HG03432 (cell line): ENCODE data around the gene ACSM6.
"Not testable (repeated sequence)": the region's sequence is repeated elsewhere in the genome, so short reads cannot be mapped to it uniquely, and the experiment has no call there.

ENCODE experiments used
- ATAC-seq: cut with Tn5 transposase; IDR thresholded peaks from one replicate; pipeline ENCODE4 v1.9.1; 2021; ENCODE audit warnings: mild to moderate bottlenecking, moderate library complexity; ENCODE audit not compliant: unreplicated experiment

The ACSM6 gene

GRCh38 chr10:95214369-95214768 lies 20.3 kb downstream of the ACSM6 start:
- ATAC-seq = no peak

DNA sequence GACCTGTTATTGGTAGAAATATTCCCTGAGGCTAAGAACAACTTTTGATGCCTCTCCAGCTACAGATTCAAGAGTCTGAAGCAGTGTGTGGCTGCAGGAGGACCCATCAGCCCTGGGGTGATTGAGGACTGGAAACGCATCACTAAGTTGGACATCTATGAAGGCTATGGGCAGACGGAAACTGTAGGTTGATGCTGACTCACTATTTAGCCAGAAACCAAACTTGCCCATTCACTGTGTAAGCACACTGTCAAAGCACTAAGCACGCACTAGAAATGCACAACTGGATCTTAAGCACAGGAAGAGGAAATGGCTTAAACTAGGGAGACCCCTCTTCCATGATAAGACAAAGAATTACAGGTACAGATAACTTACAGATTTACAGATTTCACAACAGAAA lies 20.8 kb downstream of the ACSM6 start:
- peak; percentile 51 for ATAC-seq

DNA sequence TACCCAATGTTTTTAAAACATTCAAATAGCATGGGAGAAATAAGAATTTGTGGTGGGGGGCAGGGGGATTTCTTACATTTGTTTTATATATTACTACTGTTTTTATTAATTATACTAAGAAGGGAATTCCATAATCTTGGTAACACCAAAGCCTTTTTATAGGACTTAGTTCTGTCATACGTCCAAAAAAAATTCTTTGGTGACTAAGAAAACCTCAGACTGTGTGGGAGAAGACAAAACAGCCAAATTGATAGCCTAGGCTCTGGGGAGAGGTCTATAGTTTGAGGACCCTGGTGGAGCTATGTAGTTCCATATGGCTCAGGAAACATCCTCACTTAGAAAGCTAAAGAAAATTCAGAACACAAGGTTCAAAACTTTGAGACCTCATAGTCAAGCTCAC lies 23.4 kb downstream of the ACSM6 start:
- no peak for ATAC-seq

GRCh38 chr10:95220539-95220938 lies 26.5 kb downstream of the ACSM6 start:
- no peak for ATAC-seq

DNA sequence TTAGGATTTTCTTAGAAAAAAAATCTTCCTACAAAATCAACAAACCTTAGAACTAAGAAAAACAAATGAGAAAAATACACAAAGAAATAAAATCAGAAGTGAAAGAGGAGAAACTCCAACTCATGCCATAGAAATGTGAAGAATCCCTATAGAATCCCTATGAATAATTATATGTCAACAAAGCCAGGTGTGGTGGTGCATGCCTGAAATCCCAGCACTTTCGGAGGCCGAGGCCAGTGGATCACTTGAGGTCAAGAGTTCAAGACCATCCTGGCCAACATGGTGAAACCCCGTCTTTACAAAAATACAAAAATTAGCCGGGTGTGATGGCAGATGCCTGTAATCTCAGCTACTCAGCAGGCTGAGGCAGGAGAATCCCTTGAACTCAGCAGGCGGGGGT lies 27.1 kb downstream of the ACSM6 start:
- ATAC-seq = no peak

DNA sequence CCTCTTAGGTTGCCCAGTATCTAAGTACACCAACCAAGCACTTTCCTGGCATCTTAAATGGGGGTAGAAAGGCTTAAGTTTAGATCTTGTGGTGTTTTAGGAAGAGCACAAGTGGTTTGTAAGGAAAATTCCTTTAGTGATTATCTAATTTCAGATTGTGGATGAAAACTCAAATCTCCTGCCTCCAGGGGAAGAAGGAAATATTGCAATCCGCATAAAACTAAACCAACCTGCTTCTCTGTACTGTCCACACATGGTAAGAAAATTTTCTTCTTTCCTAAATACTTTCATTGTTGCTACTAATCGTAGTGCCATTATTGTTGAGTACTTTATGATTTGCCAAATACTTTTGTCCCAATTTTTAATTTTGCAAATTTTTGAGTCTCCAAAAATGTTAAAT lies 31.1 kb downstream of the ACSM6 start:
- ATAC-seq = no peak

- not testable (repeated sequence) for ATAC-seq
Measured at GRCh38 chr10:95228934-95229723, 35.1 kb downstream of the ACSM6 start.

- no peak for ATAC-seq
Measured at GRCh38 chr10:95229724-95230627, 35.9 kb downstream of the ACSM6 start.

GRCh38 chr10:95230677-95231586 lies 36.9 kb downstream of the ACSM6 start:
- ATAC-seq = peak; percentile 88

GRCh38 chr10:95233377-95234034 lies 39.5 kb downstream of the ACSM6 start:
- ATAC-seq = no peak

DNA sequence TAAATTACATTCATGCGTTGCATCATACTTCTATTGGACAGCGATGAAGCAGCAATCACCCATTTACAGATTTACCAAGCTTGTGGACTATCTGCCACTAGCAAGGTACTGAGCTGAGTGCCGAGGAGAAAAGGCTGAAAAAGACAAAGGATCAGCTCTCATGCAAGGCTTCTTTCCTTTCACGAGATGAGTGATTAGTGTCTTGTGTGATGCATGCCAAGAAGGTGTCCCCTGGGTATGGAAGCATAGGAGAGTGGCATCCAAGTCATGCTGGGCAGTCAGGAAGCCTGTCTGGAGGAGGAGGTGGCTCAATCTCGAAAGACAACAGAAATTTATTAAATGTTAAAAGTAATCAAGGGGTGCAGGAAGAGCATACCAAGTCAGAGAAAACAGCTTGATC lies 40.9 kb downstream of the ACSM6 start:
- no peak for ATAC-seq

GRCh38 chr10:95235676-95236067 lies 41.6 kb downstream of the ACSM6 start:
- ATAC-seq = no peak

- ATAC-seq = peak; percentile 98
Measured at GRCh38 chr10:95236068-95236903, 42.2 kb downstream of the ACSM6 start.

DNA sequence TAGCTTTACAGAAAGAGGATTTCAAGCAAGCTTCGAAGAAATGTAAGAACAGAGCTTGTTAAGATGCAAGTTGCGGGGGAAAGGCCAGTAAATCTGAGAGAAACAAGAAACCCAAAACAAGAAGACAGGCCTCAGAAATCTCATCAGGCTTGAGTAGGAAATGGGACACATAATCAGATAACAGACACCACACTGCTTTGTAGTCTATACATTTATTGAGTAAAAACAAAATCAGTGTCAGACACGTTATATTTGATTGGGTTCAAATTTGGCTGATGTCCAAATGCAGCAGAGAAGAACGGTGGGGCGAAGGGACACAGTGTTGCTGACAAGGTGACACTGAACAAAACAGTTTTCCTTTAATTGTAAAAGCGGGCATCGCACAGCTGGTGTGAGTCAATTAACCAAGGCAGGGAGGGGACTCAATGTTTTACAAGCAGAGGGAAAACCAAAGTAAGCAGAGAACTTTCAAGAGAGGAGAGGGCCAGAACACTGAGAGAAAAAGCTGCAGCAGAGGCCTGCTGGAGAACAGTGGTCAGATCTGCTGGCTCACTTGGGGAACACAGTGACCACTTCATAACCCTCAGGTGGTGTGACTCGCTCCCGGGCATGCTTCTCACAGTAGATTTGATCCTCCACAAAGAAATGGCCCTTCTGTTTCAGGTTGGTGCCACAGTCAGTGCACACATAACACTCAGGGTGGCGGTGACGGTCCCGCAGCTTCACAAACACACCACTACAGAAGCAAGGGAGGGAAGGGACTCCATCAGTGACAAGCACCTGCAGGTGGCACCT lies 43.5 kb downstream of the ACSM6 start:
- ATAC-seq = no peak

GRCh38 chr10:95240096-95240495 lies 46.1 kb downstream of the ACSM6 start:
- not testable (repeated sequence) for ATAC-seq

DNA sequence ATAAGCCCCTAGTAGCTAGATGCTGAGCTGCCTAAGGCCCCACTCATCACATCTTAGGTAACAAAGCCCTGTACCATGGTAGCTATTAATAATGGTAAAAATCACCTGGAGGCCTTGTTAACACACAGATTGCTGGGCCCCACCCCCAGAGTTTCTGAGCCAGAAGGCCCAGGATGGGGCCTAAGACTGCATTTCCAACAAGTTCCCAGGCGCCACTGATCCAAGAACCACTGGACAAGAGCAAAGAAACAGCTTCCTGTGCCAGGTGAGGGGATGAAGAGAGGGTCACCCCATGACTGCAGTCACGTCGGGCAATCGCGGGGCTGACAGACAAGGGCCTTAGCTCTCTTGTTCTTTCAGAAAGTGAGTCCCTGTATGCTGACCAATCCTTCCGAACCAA lies 46.8 kb downstream of the ACSM6 start:
- no peak for ATAC-seq

GRCh38 chr10:95241533-95241932 lies 47.5 kb downstream of the ACSM6 start:
- ATAC-seq = no peak

GRCh38 chr10:95242581-95243317 lies 48.7 kb downstream of the ACSM6 start:
- no peak for ATAC-seq
